Activated T-helper 1 cell treated with Interleukin-2 at 50 U/mL for 16 hours (primary cell): ENCODE results near the gene COL4A5.
"Not testable (repeated sequence)": the region's sequence is repeated elsewhere in the genome, so short reads cannot be mapped to it uniquely, and the experiment has no call there.

Experiments used
- DNase-seq: peaks from one replicate; pipeline ENCODE4 v3.0.0-alpha.2; 2020; ENCODE audit warnings: low read depth

The COL4A5 gene

GRCh38 chrX:108456971-108457477 is 17.4 kb downstream of the COL4A5 start:
- no peak for DNase-seq

GRCh38 chrX:108464604-108465003 is 25.0 kb downstream of the COL4A5 start:
- no peak for DNase-seq

DNA sequence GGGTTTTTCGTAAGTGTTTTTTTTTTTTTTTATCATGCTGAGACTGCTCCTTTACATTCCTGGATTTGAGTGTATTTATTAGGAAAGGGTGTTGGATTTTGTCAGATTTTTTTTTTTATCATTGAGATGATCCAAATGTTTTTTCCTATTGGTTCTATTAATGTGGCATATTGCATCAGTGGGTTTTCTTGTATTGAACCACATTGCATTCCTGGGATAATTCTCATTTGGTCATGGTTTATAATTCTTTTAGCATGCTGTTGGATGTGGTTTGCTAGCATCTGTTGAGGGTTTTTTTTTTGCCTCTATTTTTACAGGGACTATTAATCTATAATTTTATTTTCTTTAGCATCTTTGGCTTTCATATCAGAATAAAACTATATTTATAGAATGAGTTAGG is 28.8 kb downstream of the COL4A5 start:
- DNase-seq: no peak

DNA sequence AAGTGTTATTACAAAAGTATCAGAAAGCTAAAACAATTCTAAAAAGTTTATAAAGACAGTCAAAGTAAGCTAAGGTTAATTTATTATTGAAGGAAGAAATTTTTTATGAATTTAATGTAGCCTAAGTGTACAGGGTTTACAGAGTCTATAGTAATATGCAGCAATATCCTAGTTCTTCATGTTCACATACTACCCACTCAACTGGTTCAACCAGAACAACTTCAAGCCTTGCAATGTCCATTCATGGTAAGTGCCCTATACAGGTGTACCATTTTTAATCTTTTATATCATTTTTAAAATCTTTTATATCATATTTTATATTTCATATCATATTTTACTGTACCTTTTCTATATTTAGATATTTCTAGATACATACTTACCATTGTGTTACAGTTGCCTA is 34.3 kb downstream of the COL4A5 start:
- DNase-seq: no peak

DNA sequence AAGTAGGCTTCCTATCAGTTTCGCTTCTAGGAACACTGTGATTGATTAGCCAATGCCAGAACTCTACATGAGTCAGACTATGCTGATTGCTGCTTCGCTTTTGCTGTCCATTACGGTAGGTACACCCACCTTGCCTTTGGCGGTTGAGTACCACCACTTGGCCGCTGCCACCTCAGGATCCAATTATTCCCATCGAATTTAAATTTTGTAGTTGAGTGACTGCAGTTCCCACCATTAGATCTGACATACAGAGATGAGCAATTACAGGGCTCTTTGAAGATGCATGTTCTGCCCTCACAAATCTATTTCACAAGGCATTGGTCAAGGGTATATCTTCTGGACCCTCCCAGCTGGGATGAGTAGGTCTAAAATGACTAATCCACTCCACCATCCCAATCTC is 41.9 kb downstream of the COL4A5 start:
- DNase-seq: not testable (repeated sequence)

GRCh38 chrX:108484251-108484650 is 44.6 kb downstream of the COL4A5 start:
- no peak for DNase-seq

- no peak for DNase-seq
These were observed 46.3 kb downstream of the COL4A5 start for GRCh38 chrX:108485960-108486359.

DNA sequence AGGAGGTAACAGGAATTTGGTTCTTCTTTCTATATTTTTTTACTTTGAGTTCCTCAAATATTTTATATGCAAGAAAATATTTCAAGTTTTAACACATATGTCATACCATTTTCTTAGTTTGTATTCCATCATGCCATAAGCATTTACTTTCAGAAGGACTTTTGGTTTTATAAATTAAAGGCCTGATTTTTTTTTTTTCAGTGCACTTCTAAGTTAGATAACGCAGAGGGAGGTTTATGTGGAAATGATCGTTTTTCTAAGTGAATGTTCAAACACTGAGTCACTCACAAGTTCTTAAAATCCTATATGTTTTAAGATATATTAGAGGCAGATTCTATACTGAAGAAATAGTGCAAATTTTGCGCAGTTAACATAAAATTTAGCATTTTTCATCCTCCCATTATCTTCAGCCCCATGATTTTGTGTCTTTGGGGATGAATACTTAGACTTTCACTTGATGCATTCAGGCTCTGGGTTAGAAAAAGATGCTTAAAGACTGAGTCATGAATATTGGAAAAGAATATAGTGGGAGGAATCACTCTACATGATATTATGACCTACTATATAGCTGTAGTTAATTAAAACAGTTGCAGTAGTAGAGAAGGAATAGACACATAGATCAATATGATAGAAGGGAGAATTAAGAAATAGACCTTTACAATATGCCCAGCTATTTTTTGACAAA is 54.9 kb downstream of the COL4A5 start:
- DNase-seq: no peak

GRCh38 chrX:108511721-108512120 is 72.1 kb downstream of the COL4A5 start:
- DNase-seq: no peak

GRCh38 chrX:108516184-108516583 is 76.5 kb downstream of the COL4A5 start:
- DNase-seq: no peak

DNA sequence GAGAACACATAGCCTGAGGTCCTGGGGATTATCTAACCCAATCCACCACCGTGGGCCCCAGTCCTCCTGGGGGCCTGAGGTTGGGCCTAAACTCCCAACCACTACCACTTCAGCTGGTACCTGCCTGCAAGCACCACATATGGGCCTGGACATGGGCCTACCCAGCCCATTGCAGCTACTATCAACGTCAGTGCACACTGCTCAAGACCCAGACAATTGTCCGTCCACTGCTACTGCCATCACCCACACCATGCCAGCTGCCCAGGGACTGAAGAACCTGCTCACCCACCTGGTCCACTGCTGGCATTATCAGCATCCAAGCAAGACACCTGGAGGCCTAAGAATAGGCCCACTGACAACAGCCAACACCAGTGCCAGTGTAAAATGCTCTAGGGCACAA is 88.1 kb downstream of the COL4A5 start:
- no peak for DNase-seq

- no peak for DNase-seq
These were observed 97.4 kb downstream of the COL4A5 start for GRCh38 chrX:108537005-108537404.

GRCh38 chrX:108541286-108541685 is 101.6 kb downstream of the COL4A5 start:
- DNase-seq: no peak

DNA sequence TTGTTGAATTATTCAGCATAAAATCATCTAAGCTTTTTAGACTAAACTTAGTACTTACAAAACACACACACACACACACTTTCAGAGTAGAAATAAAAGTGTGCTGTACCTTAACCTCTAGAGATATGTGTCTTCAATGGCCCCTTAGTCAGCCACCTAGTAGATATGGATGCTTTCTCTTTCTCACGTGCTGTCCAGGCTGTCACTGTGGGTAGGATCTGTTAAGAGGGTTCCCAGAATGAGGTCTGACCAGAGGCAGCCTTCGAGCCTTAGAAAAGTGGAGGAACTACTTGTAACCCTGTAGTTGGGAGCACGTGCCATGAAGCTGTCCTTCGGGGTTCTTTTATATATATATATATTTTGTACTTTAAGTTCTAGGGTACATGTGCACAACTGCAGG is 117.9 kb downstream of the COL4A5 start:
- DNase-seq: no peak

- DNase-seq: no peak
These were observed 118.6 kb downstream of the COL4A5 start for GRCh38 chrX:108558217-108558616.

DNA sequence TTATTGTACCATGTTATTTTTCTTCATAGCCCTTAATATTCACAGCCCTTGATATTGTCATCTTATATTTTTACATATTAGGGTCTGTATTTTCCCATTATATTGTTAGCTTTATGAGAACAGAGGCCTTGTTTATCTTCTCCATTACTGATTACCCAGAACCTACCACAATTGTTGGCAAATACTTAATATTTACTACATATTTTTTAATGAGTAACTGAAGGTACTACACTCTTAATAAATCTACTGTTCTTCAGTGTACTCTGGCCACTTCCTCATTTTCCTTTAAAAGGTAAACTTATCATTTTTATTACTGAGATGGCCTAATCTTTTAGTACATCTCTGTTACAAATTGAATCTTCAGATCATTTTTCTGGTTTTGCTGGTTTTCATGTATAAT is 133.5 kb downstream of the COL4A5 start:
- no peak for DNase-seq

GRCh38 chrX:108582151-108582550 is 142.5 kb downstream of the COL4A5 start:
- no peak for DNase-seq

DNA sequence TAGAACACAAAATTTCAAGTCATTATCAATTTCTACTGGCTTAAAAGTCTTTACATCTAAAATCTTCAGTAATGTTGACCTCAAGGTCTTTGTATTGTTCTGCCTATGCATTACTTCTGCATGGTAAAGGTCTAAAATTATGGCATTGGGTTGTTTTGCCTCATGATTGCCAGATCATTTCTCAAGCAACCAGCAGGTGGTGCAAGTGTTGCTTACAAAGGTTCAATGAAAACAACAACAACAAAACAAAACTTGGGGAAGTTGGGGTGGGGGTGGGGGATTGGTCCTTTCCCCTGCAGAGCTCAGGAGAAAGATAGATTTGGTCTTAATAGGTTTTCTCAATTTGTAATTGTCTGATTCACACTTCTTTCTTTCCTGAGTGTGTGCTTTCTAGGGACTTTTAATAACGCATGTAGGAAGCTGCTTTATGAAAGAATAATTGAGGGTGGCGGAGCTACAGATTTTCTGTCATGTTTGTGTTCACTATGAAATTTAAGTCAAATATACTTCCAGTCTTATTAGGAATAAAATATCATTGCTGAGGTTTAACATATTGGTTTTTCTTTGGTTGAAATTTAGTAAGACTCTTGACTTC is 145.1 kb downstream of the COL4A5 start:
- no peak for DNase-seq

GRCh38 chrX:108590496-108590895 is 150.9 kb downstream of the COL4A5 start:
- no peak for DNase-seq

DNA sequence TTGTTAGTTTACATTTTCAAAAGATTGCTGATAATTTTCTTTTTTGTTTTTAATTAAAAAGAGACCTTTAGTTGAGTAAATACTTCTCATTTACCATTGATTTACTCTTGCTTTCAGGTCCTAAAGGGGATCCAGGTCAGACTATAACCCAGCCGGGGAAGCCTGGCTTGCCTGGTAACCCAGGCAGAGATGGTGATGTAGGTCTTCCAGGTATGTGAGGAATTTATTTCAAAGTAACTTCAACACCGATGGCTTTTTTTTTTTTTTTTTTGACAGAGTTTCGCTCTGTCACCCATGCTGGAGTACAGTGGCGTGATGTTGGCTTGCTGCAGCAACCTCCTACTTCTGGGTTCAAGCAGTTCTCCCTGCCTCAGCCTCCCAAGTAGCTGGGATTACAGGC is 161.6 kb downstream of the COL4A5 start:
- no peak for DNase-seq

DNA sequence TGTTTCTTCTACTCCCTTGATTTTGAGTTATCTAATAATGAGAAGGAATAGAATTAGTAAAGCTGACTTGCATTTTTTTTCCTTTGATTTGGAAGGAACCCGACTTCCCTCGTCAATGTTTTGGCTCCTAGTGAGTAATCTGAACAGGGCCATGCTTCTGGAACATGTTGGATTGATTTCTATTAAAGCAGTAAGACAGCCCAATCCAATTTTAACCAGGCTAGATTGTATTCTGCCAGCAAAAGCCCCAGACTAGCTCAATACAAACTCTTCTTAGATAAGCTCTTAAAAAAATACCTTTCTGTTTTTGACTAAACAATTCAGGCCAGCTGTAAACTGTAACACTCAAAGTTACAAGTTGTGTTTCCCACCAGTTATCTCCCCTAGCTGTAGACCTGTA is 170.5 kb downstream of the COL4A5 start:
- no peak for DNase-seq

DNA sequence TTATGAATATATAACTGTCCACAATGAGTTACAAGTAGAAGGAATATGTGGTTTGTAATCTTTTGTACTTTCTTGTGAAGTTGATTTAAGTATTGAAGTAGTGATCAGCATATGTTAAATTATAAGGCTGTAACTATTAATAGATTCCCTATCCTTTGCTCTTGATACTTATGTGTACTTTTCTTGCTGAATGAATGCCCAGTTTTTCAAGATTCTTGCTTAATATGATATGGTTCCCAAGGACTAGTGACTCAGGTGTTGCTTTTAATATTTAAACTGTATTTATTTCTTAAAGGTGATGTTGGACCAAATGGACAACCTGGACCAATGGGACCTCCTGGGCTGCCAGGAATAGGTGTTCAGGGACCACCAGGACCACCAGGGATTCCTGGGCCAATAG is 175.0 kb downstream of the COL4A5 start:
- DNase-seq: no peak

DNA sequence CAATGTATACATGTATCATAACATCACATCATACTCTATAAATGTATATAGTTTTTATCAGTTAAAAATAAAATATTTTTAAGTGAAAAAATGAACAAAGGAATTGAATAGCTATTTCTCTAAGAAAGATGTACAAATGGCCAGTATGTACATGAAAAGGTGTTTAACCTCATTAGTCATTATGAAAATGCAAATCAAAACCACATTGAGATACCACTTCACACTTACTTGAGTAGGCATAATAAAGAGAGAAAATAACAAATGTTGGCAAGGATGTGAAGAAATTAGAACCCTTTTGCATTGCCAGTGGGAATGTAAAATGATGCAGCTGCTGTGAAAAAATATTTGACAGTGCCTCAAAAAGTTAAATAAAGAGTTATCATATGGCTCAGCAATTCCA is 201.2 kb downstream of the COL4A5 start:
- DNase-seq: no peak
